ENCODE measurements around the gene DCTN4.

The DCTN4 gene

DNA sequence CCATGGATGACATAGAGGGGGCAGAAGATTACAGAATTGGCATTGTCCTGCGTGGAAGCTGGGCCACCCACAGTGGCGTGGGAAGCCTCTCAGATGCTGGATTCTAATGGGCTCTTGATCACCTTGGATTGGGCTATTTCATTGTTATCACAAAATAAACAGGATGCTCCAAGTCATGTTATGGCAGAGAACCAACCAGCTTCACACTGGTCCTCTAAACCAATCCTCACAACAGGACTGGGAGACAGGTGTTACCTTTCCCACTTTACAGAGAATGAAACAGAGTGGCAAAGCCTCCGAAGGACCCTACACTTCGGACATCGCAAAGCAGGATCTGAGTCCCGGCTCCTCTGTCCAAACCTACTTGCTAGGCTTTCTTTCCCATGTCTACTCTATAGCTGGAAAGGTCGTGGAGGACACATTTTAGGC, 19.3 kb upstream of the DCTN4 start:
- H3K4me3 ChIP-seq (ENCODE audit: low read depth, low read length) = peak overlapping the region; percentile 79
- TF ChIP-seq CTCF (IDR thresholded peaks at IDR 0.05; ENCODE audit: low read depth, low read length, missing control alignments) = no peak
- DNase-seq (ENCODE audit: low read depth) = no peak

GRCh38 chr5:150777685-150778084, 18.9 kb upstream of the DCTN4 start:
- DNase-seq (ENCODE audit: low read depth) = no peak
- no peak overlapping the region; the same call in 1 of the 2 replicates for H3K4me3 ChIP-seq (ENCODE audit: low read depth, low read length)
- TF ChIP-seq CTCF (IDR thresholded peaks at IDR 0.05; ENCODE audit: low read depth, low read length, missing control alignments) = no peak

- H3K4me3 ChIP-seq (ENCODE audit: low read depth, low read length) = no peak overlapping the region
- no peak for DNase-seq (ENCODE audit: low read depth)
- no peak for TF ChIP-seq CTCF (IDR thresholded peaks at IDR 0.05; ENCODE audit: low read depth, low read length, missing control alignments)
Observed at GRCh38 chr5:150774145-150774544, 15.3 kb upstream of the DCTN4 start.

GRCh38 chr5:150771034-150771795, 12.4 kb upstream of the DCTN4 start:
- DNase-seq (ENCODE audit: low read depth) = no peak
- H3K4me3 ChIP-seq (ENCODE audit: low read depth, low read length) = no peak overlapping the region
- TF ChIP-seq CTCF (IDR thresholded peaks at IDR 0.05; ENCODE audit: low read depth, low read length, missing control alignments) = no peak

DNA sequence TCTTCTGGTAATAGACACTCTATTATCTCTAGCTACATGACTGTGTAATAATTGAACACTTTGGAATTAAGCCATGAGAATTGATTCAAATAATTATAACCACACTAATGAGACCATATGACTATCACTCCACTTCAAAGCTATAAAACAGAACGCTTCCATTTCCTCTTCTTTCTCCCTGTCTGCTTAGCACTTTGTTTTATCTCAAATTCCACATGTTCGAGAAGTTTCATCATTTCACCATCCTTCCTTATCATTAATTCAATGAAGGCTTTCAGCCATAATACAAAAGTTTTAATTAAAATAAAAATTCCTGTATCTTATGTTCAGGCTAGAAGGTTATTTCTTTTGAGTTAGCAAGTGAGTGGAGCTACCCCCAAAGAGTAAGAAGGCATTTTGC, 7.4 kb upstream of the DCTN4 start:
- no peak for DNase-seq (ENCODE audit: low read depth)
- no peak overlapping the region for H3K4me3 ChIP-seq (ENCODE audit: low read depth, low read length)
- TF ChIP-seq CTCF (IDR thresholded peaks at IDR 0.05; ENCODE audit: low read depth, low read length, missing control alignments) = no peak

DNA sequence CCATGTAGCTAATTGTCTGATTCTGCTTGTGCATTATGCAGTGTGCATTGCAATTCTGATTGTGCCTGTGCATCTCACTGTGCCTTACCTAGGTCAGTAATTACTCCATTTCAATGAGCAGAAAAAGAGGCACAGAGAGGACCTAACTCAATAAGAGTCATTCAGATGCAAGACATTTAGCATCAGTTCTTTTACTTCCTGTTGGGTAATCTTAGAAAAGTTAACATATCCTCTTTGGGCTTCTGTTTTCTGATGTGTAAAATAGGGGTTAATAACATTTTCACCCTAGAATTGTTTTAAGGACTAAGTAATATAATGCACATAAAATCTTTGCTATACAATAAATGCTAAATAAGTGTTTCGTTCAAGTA, 7.0 kb upstream of the DCTN4 start:
- TF ChIP-seq CTCF (IDR thresholded peaks at IDR 0.05; ENCODE audit: low read depth, low read length, missing control alignments) = no peak
- no peak overlapping the region for H3K4me3 ChIP-seq (ENCODE audit: low read depth, low read length)
- DNase-seq (ENCODE audit: low read depth) = no peak
